ENCODE data around the gene NR5A1.

- TF ChIP-seq POLR2AphosphoS5 (IDR thresholded peaks at IDR 0.05) (no peak), CTCF (IDR thresholded peaks at IDR 0.05) (no peak)
Measured at GRCh38 chr9:124493218-124493617, 14.0 kb downstream of the NR5A1 start.

All from esophagus muscularis mucosa (tissue), 3 donors.